PFSK-1 (cell line): Measurements from ENCODE around the gene DOCK10.

Source experiments
- FOXP2 ChIP-seq: optimal IDR thresholded peaks from 2 replicates; pipeline ENCODE3; 2011; ENCODE audit warnings: borderline replicate concordance, control low read depth, inconsistent platforms; ENCODE audit not compliant: insufficient read depth; ENCODE audit errors: extremely low read length, extremely low read depth
- POLR2AphosphoS5 ChIP-seq: IDR thresholded peaks from 2 replicates; pipeline ENCODE4 v1.6.1; 2012; ENCODE audit warnings: low read depth, mild to moderate bottlenecking, control low read depth, low read length, moderate library complexity
- SIN3A ChIP-seq: IDR thresholded peaks from 2 replicates; pipeline ENCODE4 v1.6.1; 2012; ENCODE audit warnings: mild to moderate bottlenecking, low read length, moderate library complexity, borderline replicate concordance; ENCODE audit not compliant: insufficient read depth
- TAF1 ChIP-seq: IDR thresholded peaks from 2 replicates; pipeline ENCODE4 v1.6.1; 2012; ENCODE audit warnings: low read length, control low read depth, borderline replicate concordance; ENCODE audit not compliant: insufficient read depth
- TF ChIP-seq, protein P1 (sequence below), 2 experiments: IDR thresholded peaks; 2 replicates each; pipeline versions ENCODE4 v1.6.1 to v1.8.0; 2011 to 2012; ENCODE audit warnings: low read depth in 2 of 2, low read length in 2 of 2, control low read depth in 1 of 2, inconsistent platforms in 1 of 2, mild to moderate bottlenecking in 1 of 2, moderate library complexity in 1 of 2; ENCODE audit not compliant: insufficient read depth in 1 of 2

DOCK10 gene

DNA sequence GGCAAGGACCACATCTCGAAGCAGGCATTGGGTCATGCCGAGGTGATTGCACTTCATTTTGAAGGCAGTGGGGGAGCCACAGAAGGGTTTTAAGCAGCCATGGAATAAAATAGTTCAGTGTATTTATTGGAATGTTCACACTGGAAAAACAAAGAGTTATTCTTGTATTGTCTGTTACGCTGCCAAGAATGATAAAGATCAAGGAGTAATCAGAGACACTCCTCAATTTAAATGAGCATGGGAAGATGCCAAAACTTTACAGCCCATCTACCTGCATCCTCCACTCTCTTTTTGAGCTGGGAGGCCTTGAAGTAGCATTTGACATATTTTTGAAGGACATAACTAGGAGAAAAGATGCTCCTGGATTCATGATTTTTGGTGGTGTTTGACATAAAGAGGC, 112.8 kb downstream of the DOCK10 start:
- TF ChIP-seq POLR2AphosphoS5 (no peak), SIN3A (no peak), TAF1 (no peak), FOXP2 (no peak)
- TF ChIP-seq, protein P1, sequence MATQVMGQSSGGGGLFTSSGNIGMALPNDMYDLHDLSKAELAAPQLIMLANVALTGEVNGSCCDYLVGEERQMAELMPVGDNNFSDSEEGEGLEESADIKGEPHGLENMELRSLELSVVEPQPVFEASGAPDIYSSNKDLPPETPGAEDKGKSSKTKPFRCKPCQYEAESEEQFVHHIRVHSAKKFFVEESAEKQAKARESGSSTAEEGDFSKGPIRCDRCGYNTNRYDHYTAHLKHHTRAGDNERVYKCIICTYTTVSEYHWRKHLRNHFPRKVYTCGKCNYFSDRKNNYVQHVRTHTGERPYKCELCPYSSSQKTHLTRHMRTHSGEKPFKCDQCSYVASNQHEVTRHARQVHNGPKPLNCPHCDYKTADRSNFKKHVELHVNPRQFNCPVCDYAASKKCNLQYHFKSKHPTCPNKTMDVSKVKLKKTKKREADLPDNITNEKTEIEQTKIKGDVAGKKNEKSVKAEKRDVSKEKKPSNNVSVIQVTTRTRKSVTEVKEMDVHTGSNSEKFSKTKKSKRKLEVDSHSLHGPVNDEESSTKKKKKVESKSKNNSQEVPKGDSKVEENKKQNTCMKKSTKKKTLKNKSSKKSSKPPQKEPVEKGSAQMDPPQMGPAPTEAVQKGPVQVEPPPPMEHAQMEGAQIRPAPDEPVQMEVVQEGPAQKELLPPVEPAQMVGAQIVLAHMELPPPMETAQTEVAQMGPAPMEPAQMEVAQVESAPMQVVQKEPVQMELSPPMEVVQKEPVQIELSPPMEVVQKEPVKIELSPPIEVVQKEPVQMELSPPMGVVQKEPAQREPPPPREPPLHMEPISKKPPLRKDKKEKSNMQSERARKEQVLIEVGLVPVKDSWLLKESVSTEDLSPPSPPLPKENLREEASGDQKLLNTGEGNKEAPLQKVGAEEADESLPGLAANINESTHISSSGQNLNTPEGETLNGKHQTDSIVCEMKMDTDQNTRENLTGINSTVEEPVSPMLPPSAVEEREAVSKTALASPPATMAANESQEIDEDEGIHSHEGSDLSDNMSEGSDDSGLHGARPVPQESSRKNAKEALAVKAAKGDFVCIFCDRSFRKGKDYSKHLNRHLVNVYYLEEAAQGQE (IDR thresholded peaks at IDR 0.05; ENCODE audit: insufficient read depth in 1 of 2, low read depth in 2 of 2, low read length in 2 of 2) = no peak

DNA sequence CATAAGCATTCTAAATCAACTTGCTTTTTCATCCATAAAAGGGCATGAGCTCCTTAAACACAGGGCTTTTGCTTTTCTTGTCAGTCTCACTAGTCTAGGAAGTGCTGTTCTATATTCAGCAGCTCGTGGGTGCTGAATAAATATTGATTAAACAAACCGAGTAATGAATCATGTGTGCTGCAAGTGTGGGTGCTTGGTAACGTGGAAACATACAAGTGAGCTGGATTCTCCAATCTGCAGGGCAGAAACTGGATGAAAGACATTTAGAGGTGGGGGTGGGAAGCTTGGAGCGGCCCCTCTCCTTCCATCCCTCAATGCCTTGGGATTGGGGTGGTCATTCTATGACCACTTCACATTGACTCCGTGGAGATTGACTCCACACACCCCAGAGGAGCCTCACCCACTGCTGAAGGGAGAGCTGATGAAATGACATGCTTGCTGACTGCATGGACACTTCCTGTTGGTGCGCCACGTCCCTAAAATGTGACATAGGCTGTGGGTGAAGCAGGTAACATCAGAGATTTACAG, 114.6 kb downstream of the DOCK10 start:
- TF ChIP-seq, protein P1 (IDR thresholded peaks at IDR 0.05; ENCODE audit: insufficient read depth in 1 of 2, low read depth in 2 of 2, low read length in 2 of 2) = no peak
- TF ChIP-seq FOXP2 (no peak), TAF1 (no peak), SIN3A (no peak), POLR2AphosphoS5 (no peak)

DNA sequence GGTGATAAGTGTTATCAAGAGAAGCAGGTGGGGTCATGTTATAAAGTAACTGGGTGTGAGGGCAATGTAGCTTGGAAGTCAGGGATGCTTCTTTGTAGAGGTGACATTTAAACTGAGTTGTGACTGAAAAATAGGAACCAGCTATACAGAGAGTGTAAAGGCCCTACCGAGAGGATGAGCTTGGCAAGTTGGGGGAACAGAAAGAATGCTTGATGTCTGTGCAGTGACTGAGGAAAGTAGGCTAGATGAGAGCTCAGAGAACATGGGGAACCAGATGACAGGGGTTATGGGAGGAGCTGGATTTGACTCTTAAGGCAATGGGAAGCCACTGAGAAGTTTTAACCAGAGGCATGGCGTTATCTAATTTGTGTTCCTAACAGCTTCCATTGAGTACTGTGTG, 115.3 kb downstream of the DOCK10 start:
- TF ChIP-seq SIN3A (no peak), TAF1 (no peak), FOXP2 (no peak), POLR2AphosphoS5 (no peak)
- TF ChIP-seq, protein P1 (IDR thresholded peaks at IDR 0.05; ENCODE audit: insufficient read depth in 1 of 2, low read depth in 2 of 2, low read length in 2 of 2) = no peak

DNA sequence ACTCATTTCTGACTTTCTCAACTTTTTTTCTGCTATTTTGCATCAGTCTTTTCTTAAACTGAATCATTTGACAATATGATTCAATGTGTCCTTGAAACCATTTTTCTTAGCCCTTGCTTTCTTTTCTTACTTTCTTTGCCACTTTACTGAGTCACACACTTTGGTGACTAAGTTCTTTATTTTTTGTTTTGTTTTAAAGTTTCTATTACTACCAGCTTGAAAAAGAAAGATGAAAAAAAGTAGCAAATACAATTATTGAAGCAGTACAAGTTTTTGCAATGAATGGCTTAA, 116.5 kb downstream of the DOCK10 start:
- no peak for TF ChIP-seq SIN3A
- TF ChIP-seq, protein P1 (IDR thresholded peaks at IDR 0.05; ENCODE audit: insufficient read depth in 1 of 2, low read depth in 2 of 2, low read length in 2 of 2) = no peak
- TF ChIP-seq FOXP2 = no peak
- no peak for TF ChIP-seq TAF1
- TF ChIP-seq POLR2AphosphoS5 = no peak
